H1 (cell line): ENCODE results near the gene CREG2. TPM values are rescaled to one million over a fixed set of nuclear protein-coding genes. Genes with fewer than 3 reads are reported as not detected.

Experiments used
- CTCF ChIA-PET: fragments of 300-600 bp; sonication (Branson Sonifier 250); formaldehyde crosslinking; loops from one replicate; lab custom pipeline; 2021; ENCODE audit not compliant: partially characterized antibody; lab: Charles Lee
- POLR2A ChIA-PET: fragments of 300-600 bp; sonication (Branson Sonifier 250); formaldehyde crosslinking; loops from one replicate; lab custom pipeline; 2021; ENCODE audit warnings: inconsistent platforms; ENCODE audit not compliant: partially characterized antibody; lab: Charles Lee
- DNase-seq, 2 experiments: peaks; one replicate each; pipeline versions ENCODE4 v3.0.0 to v3.0.0-alpha.2; 2010 to 2022; ENCODE audit warnings: low spot score in 2 of 2, low read depth in 1 of 2, mixed read lengths in 1 of 2
- FAIRE-seq: peaks from 2 replicates; lab custom pipeline; 2011; peaks lifted over from hg19 to GRCh38; lab: Jason Lieb, UNC
- H2AFZ ChIP-seq: 2 replicates; pipeline ENCODE4 v1.8.1; 2012; ENCODE audit warnings: low read length, inconsistent platforms
- H2AK5ac ChIP-seq: 2 replicates; pipeline ENCODE4 v1.6.1; 2013; ENCODE audit warnings: low read depth, low read length
- H2BK120ac ChIP-seq: replicated peaks from 2 replicates; pipeline ENCODE3; 2013; ENCODE audit warnings: low read depth, low read length, inconsistent platforms
- H2BK12ac ChIP-seq: 2 replicates; pipeline ENCODE4 v1.6.1; 2013; ENCODE audit warnings: low read depth, low read length
- H2BK15ac ChIP-seq: 2 replicates; pipeline ENCODE4 v1.6.1; 2013; ENCODE audit warnings: low read length
- H2BK20ac ChIP-seq: 2 replicates; pipeline ENCODE4 v1.6.1; 2013; ENCODE audit warnings: low read length
- H2BK5ac ChIP-seq: 2 replicates; pipeline ENCODE4 v1.6.1; 2013; ENCODE audit warnings: low read depth, low read length
- H3K14ac ChIP-seq: 2 replicates; pipeline ENCODE4 v1.6.1; 2013; ENCODE audit warnings: inconsistent platforms; ENCODE audit not compliant: insufficient read length
- H3K18ac ChIP-seq: 2 replicates; pipeline ENCODE4 v1.6.1; 2013; ENCODE audit warnings: low read length; ENCODE audit errors: extremely low read depth
- H3K23ac ChIP-seq: 2 replicates; pipeline ENCODE4 v1.6.1; 2013; ENCODE audit warnings: inconsistent platforms; ENCODE audit not compliant: insufficient read length
- H3K23me2 ChIP-seq: 2 replicates; pipeline ENCODE4 v1.6.1; 2013; ENCODE audit warnings: low read depth, low read length
- H3K27ac ChIP-seq: 2 replicates; pipeline ENCODE4 v1.6.1; 2011; ENCODE audit warnings: low read depth, low read length, inconsistent platforms
- H3K27me3 ChIP-seq, 4 experiments: replicated peaks in 1 of 4; 1 replicate in 1 of 4; 2 replicates in 3 of 4; pipeline versions ENCODE4 v1.6.1 to v1.8.1; 2011 to 2013; ENCODE audit warnings: low read length in 3 of 4, mild to moderate bottlenecking in 3 of 4, inconsistent platforms in 2 of 4, mixed read lengths in 2 of 4, moderate library complexity in 1 of 4; ENCODE audit not compliant: control insufficient read depth in 3 of 4, insufficient read depth in 3 of 4; ENCODE audit errors: extremely low read depth in 1 of 4
- H3K36me3 ChIP-seq, 4 experiments: 2 replicates each; pipeline versions ENCODE4 v1.6.1 to v1.8.1; 2011 to 2013; ENCODE audit warnings: mild to moderate bottlenecking in 4 of 4, low read length in 3 of 4, moderate library complexity in 2 of 4, control low read depth in 1 of 4, inconsistent platforms in 1 of 4; ENCODE audit not compliant: insufficient read depth in 4 of 4, control insufficient read depth in 2 of 4
- H3K4ac ChIP-seq: replicated peaks from 2 replicates; pipeline ENCODE3; 2013; ENCODE audit warnings: low read length, low read depth, mixed read lengths, inconsistent platforms; ENCODE audit not compliant: insufficient read length
- H3K4me1 ChIP-seq, 4 experiments: replicated peaks in 1 of 4; 1 replicate in 1 of 4; 2 replicates in 3 of 4; pipeline versions ENCODE4 v1.6.1 to v1.8.1; 2011 to 2013; ENCODE audit warnings: low read length in 3 of 4, inconsistent platforms in 2 of 4, mixed read lengths in 1 of 4; ENCODE audit not compliant: insufficient read depth in 4 of 4, control insufficient read depth in 3 of 4
- H3K4me2 ChIP-seq, 2 experiments: 2 replicates each; pipeline versions ENCODE4 v1.6.1 to v1.8.1; 2011 to 2013; ENCODE audit warnings: low read depth in 2 of 2, low read length in 2 of 2, control low read depth in 1 of 2, inconsistent platforms in 1 of 2, mild to moderate bottlenecking in 1 of 2; ENCODE audit not compliant: insufficient read depth in 1 of 2
- H3K4me3 ChIP-seq, 4 experiments: fragments of 200-600, 300-600 bp in 1 of 4; sonication (generic), shearing (Covaris generic), sonication (Bioruptor Twin) in 1 of 4; 2 replicates each; pipeline versions ENCODE4 v1.5.1 to v1.8.1; 2011 to 2016; ENCODE audit warnings: low read length in 4 of 4, low read depth in 3 of 4, control low read depth in 2 of 4, inconsistent platforms in 2 of 4, mild to moderate bottlenecking in 2 of 4, mixed read lengths in 1 of 4, moderate library complexity in 1 of 4; ENCODE audit not compliant: insufficient read depth in 2 of 4; ENCODE audit errors: extremely low read depth in 1 of 4
- H3K56ac ChIP-seq: replicated peaks from 2 replicates; pipeline ENCODE3; 2013; ENCODE audit warnings: low read depth, mild to moderate bottlenecking, mixed read lengths, low read length, inconsistent platforms; ENCODE audit not compliant: insufficient read length
- H3K79me1 ChIP-seq: 2 replicates; pipeline ENCODE4 v1.6.1; 2013; ENCODE audit warnings: low read depth, low read length, control low read depth
- H3K79me2 ChIP-seq, 2 experiments: 2 replicates each; pipeline versions ENCODE4 v1.6.1 to v1.8.1; 2012 to 2013; ENCODE audit warnings: low read length in 2 of 2, mild to moderate bottlenecking in 2 of 2, inconsistent platforms in 1 of 2; ENCODE audit not compliant: insufficient read depth in 2 of 2, control insufficient read depth in 1 of 2
- H3K9ac ChIP-seq, 4 experiments: replicated peaks in 1 of 4; 1 replicate in 1 of 4; 2 replicates in 3 of 4; pipeline versions ENCODE4 v1.6.1 to v1.8.1; 2011 to 2013; ENCODE audit warnings: low read depth in 3 of 4, low read length in 3 of 4, control low read depth in 2 of 4, mild to moderate bottlenecking in 2 of 4, moderate library complexity in 2 of 4, inconsistent platforms in 1 of 4; ENCODE audit errors: extremely low read depth in 1 of 4
- H3K9me3 ChIP-seq, 2 experiments: 2 replicates each; pipeline versions ENCODE4 v1.6.1 to v1.8.1; 2012 to 2013; ENCODE audit warnings: mild to moderate bottlenecking in 2 of 2, moderate library complexity in 2 of 2, control low read depth in 1 of 2, inconsistent platforms in 1 of 2, low read depth in 1 of 2, low read length in 1 of 2, mixed read lengths in 1 of 2; ENCODE audit not compliant: insufficient read depth in 2 of 2
- H4K20me1 ChIP-seq, 2 experiments: replicated peaks in 1 of 2; 2 replicates each; pipeline versions ENCODE3 to v1.8.1; 2011 to 2013; ENCODE audit warnings: inconsistent platforms in 2 of 2, low read length in 2 of 2, mild to moderate bottlenecking in 1 of 2; ENCODE audit not compliant: insufficient read depth in 2 of 2, control insufficient read depth in 1 of 2
- H4K5ac ChIP-seq: 2 replicates; pipeline ENCODE4 v1.6.1; 2013; ENCODE audit warnings: low read length, low read depth, mixed read lengths, inconsistent platforms; ENCODE audit not compliant: insufficient read length
- H4K8ac ChIP-seq: 2 replicates; pipeline ENCODE4 v1.8.0; 2013; ENCODE audit warnings: mild to moderate bottlenecking, moderate library complexity, low read length, inconsistent platforms; ENCODE audit not compliant: insufficient read depth; ENCODE audit errors: extremely low read depth
- H4K91ac ChIP-seq: replicated peaks from 2 replicates; pipeline ENCODE3; 2013; ENCODE audit warnings: low read length, mixed read lengths, inconsistent platforms; ENCODE audit not compliant: insufficient read length
- CBX5 ChIP-seq: fragments of 300-800, 300-1000 bp; sonication (generic); IDR thresholded peaks from 2 replicates; pipeline ENCODE4 v1.7.1; 2016; ENCODE audit warnings: antibody characterized with exemption, low read length, low read depth
- FOSL1 ChIP-seq: IDR thresholded peaks from 2 replicates; pipeline ENCODE4 v1.6.1; 2011; ENCODE audit warnings: mild to moderate bottlenecking, low read depth, low read length, moderate library complexity; ENCODE audit not compliant: insufficient read depth
- KDM4A ChIP-seq: IDR thresholded peaks from one replicate; pipeline ENCODE4 v1.7.1; 2012; ENCODE audit warnings: low read depth, mild to moderate bottlenecking, moderate library complexity, low read length, inconsistent platforms; ENCODE audit not compliant: severe bottlenecking
- POLR2AphosphoS5 ChIP-seq: IDR thresholded peaks from 2 replicates; pipeline ENCODE4 v1.6.1; 2011; ENCODE audit warnings: low read depth, low read length
- RNF2 ChIP-seq: fragments of 200-900, 300-1000 bp; sonication (generic); IDR thresholded peaks from 2 replicates; pipeline ENCODE4 v1.7.1; 2016; ENCODE audit warnings: borderline replicate concordance, low read depth, mild to moderate bottlenecking, antibody characterized with exemption, low read length; ENCODE audit not compliant: poor library complexity, severe bottlenecking; ENCODE audit errors: missing control alignments
- SAP30 ChIP-seq: fragments of 300-600 bp; sonication (generic); IDR thresholded peaks from 2 replicates; pipeline ENCODE4 v1.7.1; 2012; ENCODE audit warnings: low read length, moderate library complexity, mild to moderate bottlenecking, inconsistent platforms; ENCODE audit not compliant: insufficient read depth, insufficient replicate concordance
- SP4 ChIP-seq: IDR thresholded peaks from 2 replicates; pipeline ENCODE4 v1.6.1; 2012; ENCODE audit warnings: low read length, inconsistent platforms
- TAF7 ChIP-seq: optimal IDR thresholded peaks from 2 replicates; pipeline ENCODE3; 2011; ENCODE audit warnings: low read depth, mild to moderate bottlenecking, inconsistent platforms, low read length, moderate library complexity, borderline replicate concordance
- TCF12 ChIP-seq: IDR thresholded peaks from 2 replicates; pipeline ENCODE4 v1.6.1; 2011; ENCODE audit warnings: low read depth, mild to moderate bottlenecking, low read length
- WGBS, 2 experiments: shearing (Covaris generic) in 1 of 2; methylation state at CpG; one replicate each; pipeline versions ENCODE4 v1.1.6 to v1.1.7; 2013 to 2015; ENCODE audit warnings: low lambda C conversion rate in 2 of 2, mixed read lengths in 2 of 2, inconsistent platforms in 1 of 2, low coverage in 1 of 2, missing lambda C conversion rate in 1 of 2; ENCODE audit not compliant: insufficient replicate concordance in 2 of 2, insufficient coverage in 1 of 2, insufficient read length in 1 of 2; ENCODE audit errors: extremely low coverage in 1 of 2, missing lambda C conversion rate in 1 of 2; 5-methylcytosine and 5-hydroxymethylcytosine counted together
- polyA plus RNA-seq, 7 experiments: library from polyadenylated mRNA; depleted of rRNA in 3 of 7; stranded (reverse) in 5 of 7; unstranded in 2 of 7; fragments of >200 nt in 5 of 7; fragments of 200-250 nt in 2 of 7; gene quantifications; 1 replicate in 5 of 7; 2 replicates in 1 of 7; 4 replicates in 1 of 7; pipeline versions ENCODE4 v1.2.1 to v1.2.3, GENCODE V29; 2011 to 2013; ENCODE audit warnings: missing spikeins in 2 of 7, mixed read lengths in 2 of 7
- total RNA-seq: library from RNA; stranded (reverse); fragmentation: NEBNext Ultra II Directional; extraction: Animal tissue kit (Norgen Biotek cat#: 25700); gene quantifications from 2 replicates; pipeline ENCODE4 v1.2.1, GENCODE V29; 2021
- TF ChIP-seq, protein P1 (sequence below): IDR thresholded peaks from 2 replicates; pipeline ENCODE4 v1.6.1; 2012; ENCODE audit warnings: inconsistent platforms

Gene CREG2
- total and polyA plus RNA-seq, 2 of the 8 experiments (the other 6 are each of a cell fraction or from before 2014, with no cell fraction given), result 2.0 to 2.2 TPM

DNA sequence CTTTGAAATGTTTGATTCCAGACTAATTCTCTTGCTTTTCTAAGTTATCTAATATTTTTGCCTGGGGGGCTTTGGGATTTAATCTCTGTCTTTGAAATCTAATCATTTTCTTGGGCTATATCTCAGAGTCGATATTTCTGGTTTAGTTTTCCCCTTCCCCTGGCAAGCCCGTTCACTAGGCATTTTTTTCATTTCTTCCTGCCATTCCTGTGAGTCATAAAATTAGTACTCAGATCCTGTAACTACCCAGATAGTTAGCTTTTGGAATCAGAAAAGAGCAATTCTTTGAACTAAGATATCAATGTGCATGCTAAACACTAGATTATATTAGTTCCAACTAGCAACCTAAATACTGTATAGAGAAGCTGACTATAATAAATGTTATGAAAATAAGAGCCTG is 49.4 kb downstream of the CREG2 start:
- Histone ChIP-seq H3K9ac (no peak overlapping the region), H3K27ac (no peak overlapping the region), H3K27me3 (no peaks in the 10 kb centered on the region), H3K23ac (no peak overlapping the region), H4K91ac (no peak overlapping the region), H3K56ac (no peak overlapping the region), H4K5ac (no peak overlapping the region), H3K4me2 (no peak overlapping the region), H3K18ac (no peak overlapping the region), H3K79me1 (no peaks in the 10 kb centered on the region), H2BK120ac (peak overlapping the region; percentile 58), H4K8ac (no peak overlapping the region), H2BK15ac (no peak overlapping the region), H2BK12ac (no peak overlapping the region), H2BK20ac (no peak overlapping the region), H4K20me1 (no peaks in the 10 kb centered on the region), H3K4me1 (peaks cover 7 to 14% (median 11%) of the 10 kb centered on the region in 4 experiments), H3K36me3 (no peaks in the 10 kb centered on the region), H3K9me3 (no peaks in the 10 kb centered on the region; a peak in 1 of 4 replicates), H3K23me2 (no peaks in the 10 kb centered on the region), H3K4me3 (no peak overlapping the region), H2AFZ (no peak overlapping the region), H3K14ac (no peak overlapping the region), H3K79me2 (no peaks in the 10 kb centered on the region), H3K4ac (no peak overlapping the region), H2AK5ac (no peak overlapping the region), H2BK5ac (no peak overlapping the region)
- ChIA-PET POLR2A (interaction anchor here (0.9 kb wide), 1 partner anchor 9 kb away, joined by 3 read pairs; no protein-coding TSS in a partner anchor), CTCF (interaction anchor here (1.0 kb wide), 1 partner anchor 16 kb away, joined by 3 read pairs; no protein-coding TSS in a partner anchor)
- 90% methylated on average over 2 of the region's 2 CpGs; no CpG with 5 or more reads in 1 of the 2 experiments for WGBS, 2 experiments
- no peak for DNase-seq
- no peak for FAIRE-seq
- TF ChIP-seq CBX5 (no peak), TCF12 (no peak), FOSL1 (no peak), RNF2 (no peak), SP4 (no peak), SAP30 (no peak), POLR2AphosphoS5 (no peak), KDM4A (no peak), TAF7 (no peak)
- TF ChIP-seq, protein P1, sequence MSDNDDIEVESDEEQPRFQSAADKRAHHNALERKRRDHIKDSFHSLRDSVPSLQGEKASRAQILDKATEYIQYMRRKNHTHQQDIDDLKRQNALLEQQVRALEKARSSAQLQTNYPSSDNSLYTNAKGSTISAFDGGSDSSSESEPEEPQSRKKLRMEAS, result no peak
